GM19043 (cell line): ENCODE measurements around the gene PTPN11.
"Not testable (repeated sequence)": the region's sequence is repeated elsewhere in the genome, so short reads cannot be mapped to it uniquely, and the experiment has no call there.

ENCODE experiments used
- ATAC-seq: cut with Tn5 transposase; IDR thresholded peaks from one replicate; pipeline ENCODE4 v1.9.1; 2021; ENCODE audit warnings: low read depth; ENCODE audit not compliant: unreplicated experiment

Gene PTPN11

GRCh38 chr12:112503512-112503911, 84.8 kb downstream of the PTPN11 start:
- no peak for ATAC-seq

DNA sequence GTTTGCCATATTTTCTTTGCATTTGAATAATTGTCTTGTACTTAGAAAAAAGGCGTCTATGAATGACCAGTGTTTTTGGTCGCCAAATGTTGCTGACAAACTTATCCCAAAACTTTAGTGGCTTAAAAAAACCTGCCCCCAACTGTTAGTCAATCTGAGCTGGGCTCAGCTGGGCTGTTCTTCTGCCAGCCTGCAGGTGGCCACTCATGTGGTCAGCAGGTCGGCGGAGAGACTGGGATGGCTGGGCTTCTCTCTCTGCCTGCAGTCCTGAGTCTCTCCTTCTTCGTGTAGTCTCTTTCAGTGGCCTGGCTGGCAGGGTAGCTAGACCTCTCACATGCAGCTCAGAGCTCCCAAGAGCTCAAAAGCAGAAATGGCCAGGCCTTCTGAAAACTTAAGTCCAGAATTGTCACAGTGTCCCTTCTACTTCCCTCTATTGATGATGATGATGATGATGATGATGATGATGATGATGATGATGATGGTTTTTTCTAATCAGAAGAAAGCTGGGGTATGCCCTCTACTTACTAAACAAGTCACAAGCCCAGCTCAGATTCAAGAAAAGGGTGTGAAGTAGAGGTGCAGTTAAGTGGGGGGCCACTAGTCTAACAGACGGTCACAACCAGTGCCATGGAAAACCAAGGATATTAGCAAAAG, 87.9 kb downstream of the PTPN11 start:
- ATAC-seq: no peak

- no peak for ATAC-seq
Measured at GRCh38 chr12:112513471-112513870, 94.7 kb downstream of the PTPN11 start.

DNA sequence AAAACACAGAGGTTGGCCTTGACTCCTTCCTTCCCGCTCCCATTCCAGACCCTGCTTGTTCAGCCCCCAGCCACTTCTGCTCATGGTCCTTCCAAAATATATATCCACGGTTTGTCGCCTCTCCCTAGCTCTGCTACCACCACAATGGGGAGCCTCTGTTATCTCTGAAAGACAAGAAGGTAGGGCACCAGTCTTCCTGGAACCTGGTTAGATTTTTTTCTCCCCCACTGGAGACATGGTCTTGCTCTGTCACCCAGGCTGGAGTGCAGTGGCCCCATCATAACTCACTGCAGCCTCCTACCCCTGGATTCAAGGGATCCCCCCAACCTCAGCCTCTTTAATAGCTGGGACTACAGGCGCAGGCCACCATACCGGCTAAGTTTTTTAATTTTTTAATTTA, 95.7 kb downstream of the PTPN11 start:
- no peak for ATAC-seq

DNA sequence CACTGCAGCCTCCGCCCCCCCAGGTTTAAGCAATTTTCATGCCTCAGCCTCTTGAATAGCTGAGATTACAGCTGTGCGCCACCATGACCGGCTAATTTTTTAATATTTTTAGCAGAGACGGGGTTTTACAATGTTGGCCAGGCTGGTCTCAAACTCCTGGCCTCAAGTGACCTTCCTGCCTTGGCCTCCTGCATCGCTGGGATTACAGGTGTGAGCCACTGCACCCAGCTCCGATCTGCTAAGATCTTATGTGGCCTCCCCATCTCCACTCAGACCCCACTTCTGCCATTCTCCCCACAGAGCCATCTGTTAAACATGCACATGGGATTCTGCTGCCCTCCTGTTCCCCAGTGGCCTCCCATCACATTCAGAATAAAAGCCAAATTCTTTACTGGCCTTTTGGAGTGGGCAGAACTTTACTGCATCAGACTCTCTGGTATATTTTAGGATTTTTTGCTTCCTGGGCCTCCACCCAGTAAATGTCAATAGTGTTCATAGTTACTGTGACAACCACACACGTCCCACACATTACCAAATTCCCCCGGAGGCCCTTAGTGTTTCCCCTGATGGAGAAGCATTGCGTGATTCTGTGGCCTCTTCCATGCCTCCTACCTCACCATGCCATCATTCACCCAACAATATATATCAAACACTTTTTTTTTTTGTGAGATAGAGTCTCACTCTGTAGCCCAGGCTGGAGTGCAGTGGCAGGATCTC, 96.3 kb downstream of the PTPN11 start:
- no peak for ATAC-seq

GRCh38 chr12:112515868-112516267, 97.1 kb downstream of the PTPN11 start:
- no peak for ATAC-seq

DNA sequence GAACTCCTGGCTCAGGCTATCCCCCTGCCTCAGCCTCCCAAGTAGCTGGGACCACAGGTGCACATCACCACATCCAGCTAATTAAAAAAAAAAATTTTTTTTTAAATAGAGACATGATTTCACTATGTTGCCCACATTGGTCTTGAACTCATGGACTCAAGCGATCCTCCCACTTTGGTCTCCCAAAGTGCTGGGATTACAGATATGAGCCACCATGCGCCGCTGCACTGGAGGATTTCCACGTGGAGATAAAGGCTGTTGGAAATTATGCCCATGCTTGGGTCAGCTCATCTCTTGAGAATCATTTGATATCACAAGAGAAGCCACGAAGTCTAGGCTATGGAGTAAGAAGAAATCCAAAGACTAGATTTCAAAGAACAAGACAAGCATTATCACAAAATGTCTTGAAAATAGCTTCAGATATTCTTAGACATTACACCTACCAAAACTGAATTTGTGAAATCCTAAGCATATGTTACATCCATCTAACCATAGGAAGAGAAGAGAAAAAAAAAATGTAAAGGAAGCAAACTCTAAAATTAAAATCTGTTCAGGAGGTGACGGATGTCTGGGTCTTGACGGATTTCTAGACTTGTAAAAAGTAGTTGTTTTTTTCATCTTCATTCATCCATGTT, 99.1 kb downstream of the PTPN11 start:
- no peak for ATAC-seq

DNA sequence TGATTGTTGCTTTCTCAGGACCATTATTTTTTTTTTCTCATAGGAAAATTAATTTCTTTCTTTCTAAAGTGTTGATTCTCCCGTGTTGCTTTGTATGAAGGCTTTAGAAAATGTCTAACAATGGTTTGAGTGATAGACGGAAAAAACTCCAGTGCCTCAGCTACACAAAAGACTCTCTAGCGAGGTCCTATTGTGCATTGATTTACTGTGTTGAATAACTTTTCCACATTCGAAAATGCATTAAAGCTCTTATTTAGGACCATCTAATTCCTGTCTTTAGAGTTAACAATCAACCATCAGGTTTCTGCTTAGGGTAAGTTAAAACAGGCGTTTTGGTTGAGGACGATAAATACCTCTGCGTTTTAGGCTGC, 99.6 kb downstream of the PTPN11 start:
- no peak for ATAC-seq

DNA sequence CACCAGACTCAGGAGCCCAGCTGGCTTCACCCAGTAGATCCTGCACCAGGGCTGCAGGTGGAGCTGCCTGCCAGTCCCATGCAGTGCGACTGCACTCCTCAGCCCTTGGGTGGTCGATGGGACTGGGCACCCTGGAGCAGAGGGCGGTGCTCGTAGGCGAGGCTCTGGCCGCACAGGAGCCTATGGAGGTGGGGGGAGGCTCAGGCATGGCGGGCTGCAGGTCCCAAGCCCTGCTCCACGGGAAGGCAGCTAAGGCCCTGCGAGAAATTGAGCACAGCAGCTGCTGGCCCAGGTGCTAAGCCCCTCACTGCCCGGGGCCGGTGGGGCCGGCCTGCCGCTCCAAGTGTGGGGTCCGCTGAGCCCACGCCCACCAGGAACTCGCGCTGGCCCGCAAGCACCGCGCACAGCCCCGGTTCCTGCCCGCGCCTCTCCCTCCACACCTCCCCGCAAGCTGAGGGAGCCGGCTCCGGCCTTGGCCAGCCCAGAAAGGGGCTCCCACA, 101.1 kb downstream of the PTPN11 start:
- ATAC-seq: not testable (repeated sequence)

DNA sequence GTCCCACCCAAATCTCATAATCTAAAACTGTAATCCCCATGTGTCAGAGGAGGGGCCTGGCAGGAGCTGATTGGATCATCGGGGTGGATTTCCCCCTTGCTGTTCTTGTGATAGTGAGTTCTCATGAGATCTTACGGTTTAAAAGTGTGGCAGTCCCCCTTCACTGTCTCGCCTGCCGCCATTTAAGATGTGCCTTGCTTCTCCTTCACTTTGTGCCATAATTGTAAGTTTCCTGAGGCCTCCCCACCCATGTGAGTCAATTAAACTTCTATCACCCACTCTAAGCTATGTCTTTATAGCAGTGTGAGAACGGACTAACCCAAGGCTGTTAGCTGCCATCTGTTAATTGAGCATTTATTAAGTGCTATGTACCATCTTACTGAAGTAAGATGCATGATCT, 105.1 kb downstream of the PTPN11 start:
- ATAC-seq: no peak

DNA sequence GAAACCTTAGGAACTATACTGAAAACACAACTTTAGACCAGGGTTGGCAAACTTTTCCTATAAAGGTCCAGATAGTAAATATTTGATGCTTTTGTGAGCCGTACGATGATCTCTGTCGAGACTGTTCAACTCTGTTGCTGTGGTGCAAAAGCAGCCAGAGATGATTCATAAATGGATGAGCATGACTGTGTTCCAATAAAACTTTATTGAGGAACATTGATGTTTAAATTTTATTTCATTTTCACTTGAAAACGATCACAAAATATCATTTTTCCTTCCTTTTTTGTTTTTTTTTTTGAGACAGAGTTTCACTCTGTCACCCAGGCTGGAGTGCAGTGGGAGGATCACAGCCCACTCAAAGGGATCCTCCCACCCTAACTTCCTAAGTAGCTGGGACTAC, 105.5 kb downstream of the PTPN11 start:
- no peak for ATAC-seq

DNA sequence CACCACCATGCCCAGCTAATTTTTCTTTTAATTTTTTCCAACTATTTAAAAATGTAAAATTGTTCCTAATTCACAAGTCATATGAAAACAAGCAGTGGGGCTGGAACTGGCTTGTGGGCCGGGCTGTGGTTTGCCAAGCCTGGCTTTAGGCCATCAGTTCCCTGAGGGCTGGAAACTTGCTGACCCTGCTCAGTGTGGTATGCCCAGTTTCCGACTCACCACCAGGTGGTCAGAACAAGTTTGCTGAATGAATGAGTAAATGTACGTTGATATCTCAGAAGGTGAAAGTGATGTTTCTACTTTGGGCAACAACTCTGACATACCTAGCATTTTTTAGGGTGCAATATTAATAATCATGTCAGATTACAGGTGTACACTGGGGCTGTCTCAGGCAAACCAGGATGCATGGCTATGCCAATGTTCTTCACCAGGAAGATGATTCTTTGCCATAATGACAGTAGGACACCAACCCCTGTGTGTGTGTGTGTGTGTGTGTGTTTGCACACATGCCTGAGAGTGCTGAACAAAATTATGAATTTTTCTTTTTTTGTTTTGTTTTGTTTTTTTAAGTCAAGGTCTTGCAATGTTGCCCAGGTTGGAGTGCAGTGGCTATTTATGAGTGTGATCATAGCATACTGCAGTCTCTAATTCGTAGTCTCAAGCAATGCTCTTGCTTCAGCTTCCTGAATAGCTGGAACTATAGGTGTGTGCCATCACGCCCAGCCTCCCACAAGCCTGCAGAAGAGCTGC, 106.1 kb downstream of the PTPN11 start:
- ATAC-seq: no peak

- ATAC-seq: no peak
Measured at GRCh38 chr12:112525426-112525809, 106.7 kb downstream of the PTPN11 start.

- ATAC-seq: no peak
Measured at GRCh38 chr12:112527082-112527481, 108.3 kb downstream of the PTPN11 start.

GRCh38 chr12:112527501-112527900, 108.8 kb downstream of the PTPN11 start:
- ATAC-seq: no peak

- no peak for ATAC-seq
Measured at GRCh38 chr12:112528521-112528920, 109.8 kb downstream of the PTPN11 start.

GRCh38 chr12:112530941-112531340, 112.2 kb downstream of the PTPN11 start:
- no peak for ATAC-seq

- no peak for ATAC-seq
Measured at GRCh38 chr12:112532106-112532505, 113.4 kb downstream of the PTPN11 start.

DNA sequence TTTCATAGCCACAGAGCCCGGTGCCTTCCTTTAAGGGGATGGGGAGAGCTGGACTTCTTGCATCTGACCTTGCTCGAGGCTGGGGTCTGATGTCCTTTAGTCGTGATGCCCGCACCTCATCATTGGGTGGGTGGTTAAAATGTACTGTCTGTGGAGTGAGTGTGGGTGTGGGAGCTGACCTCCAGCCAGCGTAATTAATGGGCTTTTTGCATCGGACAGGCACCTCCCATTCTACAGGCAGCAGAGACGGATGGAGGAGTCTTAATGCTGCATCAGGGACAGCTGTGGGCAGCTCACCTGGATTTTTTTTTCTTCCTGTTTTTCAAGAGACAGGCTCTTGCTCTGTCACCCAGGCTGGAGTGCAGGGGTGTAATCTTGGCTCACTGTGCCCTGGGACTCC, 114.8 kb downstream of the PTPN11 start:
- ATAC-seq: no peak

DNA sequence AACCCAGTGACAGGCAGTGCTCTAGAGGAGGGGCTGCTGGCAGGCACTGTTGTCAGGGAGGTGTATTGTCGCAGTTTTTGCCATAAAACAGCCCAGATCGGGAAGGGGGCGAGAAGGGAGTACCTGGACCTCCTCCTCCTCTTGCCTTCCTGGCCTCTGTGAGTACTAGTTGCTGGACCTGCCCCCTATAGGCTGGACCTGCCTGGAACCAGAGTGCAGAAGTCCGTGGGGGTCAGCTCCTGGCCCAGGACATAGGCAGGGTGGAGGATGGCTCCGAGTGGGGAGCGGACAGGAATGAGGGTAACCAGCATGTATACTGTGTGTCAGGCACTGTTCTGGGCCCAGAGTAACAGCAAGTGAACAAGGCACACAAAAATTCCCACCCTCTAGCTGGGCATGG, 116.3 kb downstream of the PTPN11 start:
- ATAC-seq: no peak
